Small intestine (tissue), 16 donors: ENCODE measurements around the gene PMPCA. TPM values are rescaled to one million over a fixed set of nuclear protein-coding genes. Genes with fewer than 3 reads are reported as not detected.
A peak's percentile ranks its signal among the peaks of the same experiment; 100 is the strongest.

Experiments
- DNase-seq, 2 donors: peaks; one replicate each; pipeline versions ENCODE4 v3.0.0 to v3.0.0-alpha.2; 2013
- FAIRE-seq: peaks from 2 replicates; lab custom pipeline; 2012; peaks lifted over from hg19 to GRCh38; lab: Jason Lieb, UNC
- H3K27ac ChIP-seq, 3 donors: one replicate each; pipeline ENCODE4 v1.5.1; 2013; ENCODE audit warnings: low read length in 2 of 3, mild to moderate bottlenecking in 2 of 3, control low read depth in 1 of 3, inconsistent platforms in 1 of 3, low read depth in 1 of 3, moderate library complexity in 1 of 3
- H3K27me3 ChIP-seq, 3 donors: one replicate each; pipeline ENCODE4 v1.6.1; 2013; ENCODE audit warnings: low read length in 3 of 3, inconsistent platforms in 1 of 3; ENCODE audit not compliant: control insufficient read depth in 3 of 3, insufficient read depth in 3 of 3
- H3K36me3 ChIP-seq, 3 donors: one replicate each; pipeline ENCODE4 v1.6.1; 2013; ENCODE audit warnings: low read length in 3 of 3, inconsistent platforms in 1 of 3, low read depth in 1 of 3, mild to moderate bottlenecking in 1 of 3, moderate library complexity in 1 of 3; ENCODE audit not compliant: control insufficient read depth in 3 of 3, insufficient read depth in 2 of 3
- H3K4me1 ChIP-seq, 3 donors: one replicate each; pipeline ENCODE4 v1.6.1; 2013; ENCODE audit warnings: low read length in 2 of 3, inconsistent platforms in 1 of 3, low read depth in 1 of 3, mild to moderate bottlenecking in 1 of 3, moderate library complexity in 1 of 3; ENCODE audit not compliant: control insufficient read depth in 3 of 3, insufficient read depth in 2 of 3
- H3K4me3 ChIP-seq, 3 donors: one replicate each; pipeline ENCODE4 v1.5.1; 2013; ENCODE audit warnings: low read length in 3 of 3, control low read depth in 1 of 3, inconsistent platforms in 1 of 3, low read depth in 1 of 3, mild to moderate bottlenecking in 1 of 3, moderate library complexity in 1 of 3
- H3K9me3 ChIP-seq, 2 donors: one replicate each; pipeline ENCODE4 v1.6.1; 2013; ENCODE audit warnings: low read depth in 1 of 2, low read length in 1 of 2; ENCODE audit not compliant: control insufficient read depth in 2 of 2, insufficient read depth in 1 of 2
- WGBS, 3 donors: extraction: QIAGEN DNeasy Blood & Tissue Kit; methylation state at CpG; one replicate each; pipeline ENCODE4 v1.1.7; 2013; 5-methylcytosine and 5-hydroxymethylcytosine counted together
- long read RNA-seq, 10 donors: transcript quantifications; one replicate each; lab custom pipeline, GENCODE V29; 2026
- polyA plus RNA-seq, 4 donors: library from polyadenylated mRNA; stranded (reverse) in 3 of 4; unstranded in 1 of 4; fragments of 200-250 nt in 3 of 4; fragments of 120-200 nt in 1 of 4; gene quantifications; one replicate each; pipeline versions ENCODE4 v1.2.1 to v1.2.3, GENCODE V29; 2013
- donor health status: healthy with polysubstance abuse.
- donor health status: control.
- donor health status: control.
- donor health status: Bipolar disorder and iron deficiency.
- donor health status: healthy.

The PMPCA gene
- 10 to 100 TPM; 34.7 to 64.9 (median 48.9) TPM for polyA plus RNA-seq
- long read RNA-seq, donor 1, transcript PMPCA-201 (13 exons, 2,174 nt), result major isoform, 28 of 36 reads
- long read RNA-seq, donor 1, partial matches to known transcripts, result 5 of 36 reads
- long read RNA-seq, donor 1, other reads (novel, unspliced or antisense), result 0 of 36 reads
- long read RNA-seq, donor 2, transcript PMPCA-201 (13 exons, 2,174 nt), result major isoform, 8 of 14 reads
- long read RNA-seq, donor 2, partial matches to known transcripts, result 5 of 14 reads
- long read RNA-seq, donor 2, other reads (novel, unspliced or antisense), result 0 of 14 reads
- long read RNA-seq, donor 3, transcript PMPCA-201 (13 exons, 2,174 nt), result major isoform, 9 of 13 reads
- long read RNA-seq, donor 3, partial matches to known transcripts, result 0 of 13 reads
- long read RNA-seq, donor 3, other reads (novel, unspliced or antisense), result 0 of 13 reads
- long read RNA-seq, donor 4, result 0 reads
- long read RNA-seq, donor 5, partial matches to known transcripts, result 21 of 25 reads
- long read RNA-seq, donor 5, other reads (novel, unspliced or antisense), result 0 of 25 reads
- long read RNA-seq, donor 6, transcript PMPCA-201 (13 exons, 2,174 nt), result major isoform, 15 of 19 reads
- long read RNA-seq, donor 6, partial matches to known transcripts, result 0 of 19 reads
- long read RNA-seq, donor 6, other reads (novel, unspliced or antisense), result 0 of 19 reads
- long read RNA-seq, donor 7, result 0 reads
- long read RNA-seq, donor 8, partial matches to known transcripts, result 0 of 2 reads
- long read RNA-seq, donor 8, other reads (novel, unspliced or antisense), result 0 of 2 reads
- long read RNA-seq, donor 9, partial matches to known transcripts, result 0 of 4 reads
- long read RNA-seq, donor 9, other reads (novel, unspliced or antisense), result 0 of 4 reads
- long read RNA-seq, donor 10, transcript PMPCA-201 (13 exons, 2,174 nt), result major isoform, 5 of 9 reads
- long read RNA-seq, donor 10, partial matches to known transcripts, result 0 of 9 reads
- long read RNA-seq, donor 10, other reads (novel, unspliced or antisense), result 0 of 9 reads

DNA sequence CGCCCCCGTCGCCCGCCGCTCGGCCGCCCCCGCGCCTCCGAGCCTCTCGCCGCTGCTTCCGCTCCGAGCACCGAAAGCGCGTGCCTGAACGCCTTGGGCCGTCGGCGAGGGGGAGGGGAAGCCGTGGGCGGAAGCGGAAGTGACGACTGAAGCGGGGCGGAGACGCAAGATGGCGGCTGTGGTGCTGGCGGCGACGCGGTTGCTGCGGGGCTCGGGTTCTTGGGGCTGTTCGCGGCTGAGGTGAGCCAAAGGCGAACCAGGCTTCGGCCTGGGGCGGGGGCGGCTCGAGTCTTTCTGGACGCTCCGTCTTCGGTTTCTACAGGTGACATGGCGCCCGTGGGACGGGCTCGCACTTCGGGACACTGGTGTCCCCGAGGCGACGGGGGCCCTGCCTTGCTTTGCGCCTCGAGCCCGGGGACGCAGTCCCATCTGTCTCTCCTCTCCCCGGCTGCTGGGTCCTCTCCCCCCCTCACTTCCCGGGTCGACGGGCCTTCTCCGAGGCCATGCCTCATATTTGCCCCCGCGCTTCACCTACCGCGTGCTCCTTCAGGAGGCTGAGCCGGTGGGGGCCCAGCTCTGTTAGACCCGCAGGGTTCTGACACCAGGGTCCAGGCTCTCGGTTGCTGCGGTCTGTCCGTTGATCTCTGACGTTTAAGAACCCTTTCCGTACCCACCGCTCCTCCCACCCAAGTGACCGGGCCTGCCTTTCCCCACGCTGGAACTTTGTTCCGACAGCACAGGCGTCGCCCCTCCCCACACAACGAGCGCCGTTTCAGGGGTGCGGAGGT lies at the start of gene PMPCA, which contains the start of gene ENTR1:
TSS of gene PMPCA (plus strand) at position 159 of the 788 bp plus-strand sequence. CDS start at position 170, 11 bp downstream.
TSS of gene ENTR1 (minus strand) at position 115 of the 788 bp plus-strand sequence. CDS start 217 bp downstream, outside the sequence.
- peaks cover 4 to 60% (median 8%) of the 10 kb centered on the region in 3 donors for H3K36me3 ChIP-seq

GRCh38 chr9:136361047-136361753 lies 49.3 kb upstream of the PMPCA start:
- H3K4me1 ChIP-seq, result peaks cover 0 to 32% (median 0%) of the 10 kb centered on the region in 3 donors
- H3K4me3 ChIP-seq, result no peak overlapping the region
- H3K9me3 ChIP-seq, result peaks cover 0 to 2% of the 10 kb centered on the region in 2 donors
- DNase-seq (no peak), FAIRE-seq (no peak)
- 75 to 91% (median 90%) methylated on average over 43 of the region's 43 CpGs for WGBS, 3 donors
- H3K27ac ChIP-seq, result peak overlapping the region in 2 of 3 donors; percentile 32 to 55
- peaks cover 0 to 12% (median 0%) of the 10 kb centered on the region in 3 donors for H3K27me3 ChIP-seq
- H3K36me3 ChIP-seq, result peaks cover 0 to 62% (median 0%) of the 10 kb centered on the region in 3 donors

More for the DNA sequence above, at the start of gene PMPCA, which contains the start of gene ENTR1:
- Histone ChIP-seq H3K4me3 (peak within 1 kb of the TSS; percentile 92 to 99 (median 94)), H3K9me3 (no peaks in the 10 kb centered on the region), H3K27ac (peak within 1 kb of the TSS; percentile 39 to 87 (median 84)), H3K4me1 (peaks cover 4 to 14% (median 4%) of the 10 kb centered on the region in 3 donors), H3K27me3 (no peaks in the 10 kb centered on the region)
- DNase-seq, result peak; percentile 90 to 96
- FAIRE-seq, result no peak
- WGBS, 3 donors, result 0 to 1% (median 0%) methylated on average over 78 to 83 of the region's 83 CpGs

DNA sequence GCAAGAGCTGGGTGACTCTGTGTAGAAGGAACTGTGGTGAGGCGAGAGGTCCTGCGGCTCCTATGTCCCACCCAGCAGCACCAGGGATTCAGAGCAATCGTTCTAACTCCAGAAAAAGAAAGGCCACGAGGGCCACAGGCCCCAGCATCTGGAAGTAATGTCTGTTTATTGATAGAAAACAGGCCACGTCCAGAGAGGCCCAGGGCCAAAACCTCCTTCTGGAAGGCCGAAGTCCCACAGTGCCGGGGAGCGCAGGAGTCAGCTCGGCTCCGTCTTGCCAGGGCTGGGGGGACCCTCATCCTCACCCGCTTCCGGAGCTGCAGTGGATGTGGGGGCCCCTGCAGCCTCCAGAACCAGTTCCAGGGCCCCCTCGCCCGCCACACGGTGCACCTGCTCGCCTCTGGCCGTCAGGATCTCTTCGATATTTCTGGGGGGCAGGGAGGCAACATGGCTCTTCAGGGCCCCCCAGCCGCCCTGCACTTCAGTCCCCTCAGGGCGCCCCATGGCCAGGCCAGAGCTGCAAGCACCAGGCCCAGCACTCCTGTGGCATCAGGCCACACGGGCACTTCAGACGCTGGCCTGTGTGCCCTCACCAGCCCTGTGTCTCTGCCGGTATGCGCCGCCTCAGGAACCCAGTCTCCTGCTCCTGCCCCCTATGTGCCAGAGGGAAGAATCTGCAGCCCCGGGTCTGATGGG lies 48.6 kb upstream of the PMPCA start:
- no peak for DNase-seq
- Histone ChIP-seq H3K9me3 (peaks cover 0 to 2% of the 10 kb centered on the region in 2 donors), H3K36me3 (peaks cover 0 to 55% (median 0%) of the 10 kb centered on the region in 3 donors), H3K4me1 (peaks cover 0 to 32% (median 0%) of the 10 kb centered on the region in 3 donors), H3K4me3 (no peak overlapping the region), H3K27ac (peak overlapping the region in 2 of 3 donors; percentile 32 to 75), H3K27me3 (peaks cover 0 to 12% (median 0%) of the 10 kb centered on the region in 3 donors)
- WGBS, 3 donors, result 80 to 88% (median 86%) methylated on average over 26 of the region's 26 CpGs
- no peak for FAIRE-seq

GRCh38 chr9:136362450-136362784 lies 48.0 kb upstream of the PMPCA start:
- H3K4me1 ChIP-seq, result peaks cover 0 to 32% (median 0%) of the 10 kb centered on the region in 3 donors
- no peak for DNase-seq
- H3K27me3 ChIP-seq, result peaks cover 0 to 12% (median 0%) of the 10 kb centered on the region in 3 donors
- H3K27ac ChIP-seq, result peak overlapping the region in 2 of 3 donors; percentile 60 to 75
- FAIRE-seq, result no peak
- H3K9me3 ChIP-seq, result peaks cover 0 to 2% of the 10 kb centered on the region in 2 donors
- WGBS, 3 donors, result 67 to 77% (median 71%) methylated on average over 6 of the region's 6 CpGs
- H3K4me3 ChIP-seq, result no peak overlapping the region
- peaks cover 0 to 50% (median 0%) of the 10 kb centered on the region in 3 donors for H3K36me3 ChIP-seq

DNA sequence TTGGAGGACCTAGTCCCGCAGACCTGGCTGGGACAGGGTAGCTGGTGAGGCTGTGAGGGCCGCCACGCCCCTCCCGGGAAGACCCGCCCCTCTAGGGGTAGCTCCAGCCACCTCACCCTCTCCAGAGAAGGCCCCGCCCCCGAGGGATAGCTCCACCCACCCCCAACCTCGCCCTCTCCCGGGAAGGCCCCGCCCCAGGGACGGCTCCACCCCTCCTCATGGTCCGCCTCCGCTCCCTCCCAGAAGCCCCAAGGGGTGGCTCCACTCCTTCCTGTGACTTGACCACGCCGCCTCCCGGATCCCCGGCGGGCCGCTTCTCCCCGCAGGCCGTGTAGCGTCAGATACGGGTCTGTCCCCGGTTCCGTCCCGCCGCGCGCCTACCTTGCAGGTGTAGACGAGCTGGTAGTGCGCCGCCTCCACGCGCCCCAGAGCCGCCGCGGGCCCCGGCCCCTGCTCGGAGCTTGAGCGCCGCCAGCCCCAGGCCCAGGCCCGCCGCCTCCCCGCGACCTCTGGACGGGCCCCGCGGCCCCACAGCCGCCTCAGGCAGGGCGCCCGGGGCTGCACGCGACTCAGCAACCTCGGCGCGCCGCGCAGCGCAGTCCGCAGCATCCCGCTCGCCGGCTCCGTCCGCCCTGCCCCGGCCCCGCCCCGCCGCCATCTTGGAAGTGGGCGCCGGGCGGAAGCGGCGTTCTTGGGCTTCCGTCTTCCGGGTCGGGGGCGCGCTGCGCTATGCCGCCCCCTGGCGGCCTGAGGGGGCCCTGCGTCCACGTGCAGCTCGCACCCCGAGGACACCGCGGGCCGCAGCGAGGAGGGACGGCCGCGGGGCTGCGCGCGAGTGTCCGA lies 47.1 kb upstream of the PMPCA start, which contains the start of gene DNLZ:
TSS of gene DNLZ (minus strand) at position 639 of the 843 bp plus-strand sequence. CDS start at position 609, 30 bp downstream.
- FAIRE-seq, result no peak
- H3K4me1 ChIP-seq, result peaks cover 0 to 32% (median 0%) of the 10 kb centered on the region in 3 donors
- WGBS, 3 donors, result 1% methylated on average over 56 to 97 of the region's 97 CpGs
- H3K27me3 ChIP-seq, result peaks cover 0 to 12% (median 0%) of the 10 kb centered on the region in 3 donors
- peak; percentile 96 for DNase-seq
- H3K27ac ChIP-seq, result peak within 1 kb of the TSS; percentile 81 to 96 (median 88)
- peaks cover 0 to 41% (median 0%) of the 10 kb centered on the region in 3 donors for H3K36me3 ChIP-seq
- H3K9me3 ChIP-seq, result peaks cover 0 to 2% of the 10 kb centered on the region in 2 donors
- H3K4me3 ChIP-seq, result peak within 1 kb of the TSS; percentile 67 to 94 (median 90)

DNA sequence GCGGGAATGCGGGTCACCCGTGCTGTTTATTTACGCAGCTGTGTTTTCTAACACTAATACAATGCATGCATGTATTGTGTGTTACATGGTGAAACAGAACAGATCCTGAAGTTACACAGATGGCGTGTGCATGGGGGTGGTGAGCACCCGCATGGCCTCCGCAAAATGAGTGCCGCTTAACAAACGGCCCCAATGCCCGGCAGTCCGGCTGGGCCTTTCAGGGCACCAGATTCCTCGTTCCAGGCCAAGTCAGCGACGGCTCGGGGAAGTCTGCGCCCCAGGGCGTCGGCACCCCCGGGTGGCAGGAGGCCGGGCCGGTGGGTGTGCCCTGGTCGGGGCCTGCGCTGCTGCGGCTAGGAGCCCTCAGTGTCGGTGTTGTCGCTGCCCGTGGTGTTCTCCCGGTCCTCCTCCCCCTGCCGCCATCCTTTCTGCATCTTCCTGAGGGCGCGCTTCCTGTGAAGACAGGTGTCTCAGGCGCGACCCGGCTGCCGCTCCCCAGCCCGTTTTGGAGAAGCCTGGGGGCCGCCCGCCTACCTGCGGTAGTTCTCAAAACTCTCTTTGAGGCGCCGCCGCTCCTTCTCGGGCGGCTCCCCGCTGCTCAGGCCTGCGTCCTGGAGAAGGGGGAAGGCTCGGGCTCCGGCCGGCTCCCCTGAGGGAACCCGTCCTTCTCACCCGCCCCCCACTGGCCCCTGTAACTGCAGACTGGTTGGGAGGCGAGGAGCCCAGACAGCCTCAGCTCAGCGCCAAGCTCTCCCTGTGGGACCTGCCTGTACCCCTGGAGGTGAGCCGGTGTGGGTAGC lies 46.3 kb upstream of the PMPCA start:
- DNase-seq (no peak), FAIRE-seq (no peak)
- no peak overlapping the region for H3K4me3 ChIP-seq
- peaks cover 0 to 12% (median 0%) of the 10 kb centered on the region in 3 donors for H3K27me3 ChIP-seq
- peaks cover 0 to 33% (median 0%) of the 10 kb centered on the region in 3 donors for H3K36me3 ChIP-seq
- 40 to 41% (median 41%) methylated on average over 49 to 54 of the region's 54 CpGs for WGBS, 3 donors
- H3K9me3 ChIP-seq, result peaks cover 0 to 2% of the 10 kb centered on the region in 2 donors
- no peak overlapping the region for H3K27ac ChIP-seq
- H3K4me1 ChIP-seq, result peaks cover 0 to 32% (median 0%) of the 10 kb centered on the region in 3 donors
